GM21786 (cell line): ENCODE results near the gene EIF4E1B.

Source experiments
- ATAC-seq: cut with Tn5 transposase; IDR thresholded peaks from one replicate; pipeline ENCODE4 v1.9.1; 2021; ENCODE audit not compliant: unreplicated experiment

Gene EIF4E1B

DNA sequence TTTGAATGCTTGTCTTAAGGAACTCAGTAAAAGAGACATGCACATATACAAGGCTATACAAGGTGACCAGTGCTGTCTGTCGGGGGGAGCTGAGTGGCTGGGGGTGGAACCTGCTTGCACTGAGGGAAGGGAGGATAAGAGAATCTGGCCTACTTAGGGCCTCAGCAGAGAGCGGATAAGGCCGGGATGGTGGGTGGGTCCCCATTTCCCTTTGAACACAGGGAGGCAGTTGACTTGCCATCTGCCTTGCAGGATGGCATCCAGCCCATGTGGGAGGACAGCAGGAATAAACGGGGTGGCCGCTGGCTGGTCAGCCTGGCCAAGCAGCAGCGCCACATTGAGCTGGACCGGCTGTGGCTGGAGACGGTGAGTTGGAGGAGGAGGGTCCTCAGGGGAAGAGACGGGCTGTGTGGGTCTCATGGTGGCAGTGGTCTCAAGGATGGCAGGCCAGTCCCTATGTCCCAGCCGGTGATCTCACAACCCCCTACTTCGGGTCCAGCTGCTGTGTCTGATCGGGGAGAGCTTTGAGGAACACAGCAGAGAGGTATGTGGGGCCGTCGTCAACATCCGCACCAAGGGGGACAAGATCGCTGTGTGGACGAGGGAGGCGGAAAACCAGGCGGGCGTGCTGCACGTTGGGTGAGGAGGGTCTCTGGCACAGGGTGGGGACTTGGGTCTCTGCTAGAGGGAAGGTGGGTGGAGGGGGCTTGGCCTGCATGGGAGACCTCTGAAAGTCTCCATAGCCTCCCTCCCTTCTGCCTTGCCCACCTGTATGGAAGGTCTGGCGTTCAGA, 14.6 kb downstream of the EIF4E1B start:
- no peak for ATAC-seq

DNA sequence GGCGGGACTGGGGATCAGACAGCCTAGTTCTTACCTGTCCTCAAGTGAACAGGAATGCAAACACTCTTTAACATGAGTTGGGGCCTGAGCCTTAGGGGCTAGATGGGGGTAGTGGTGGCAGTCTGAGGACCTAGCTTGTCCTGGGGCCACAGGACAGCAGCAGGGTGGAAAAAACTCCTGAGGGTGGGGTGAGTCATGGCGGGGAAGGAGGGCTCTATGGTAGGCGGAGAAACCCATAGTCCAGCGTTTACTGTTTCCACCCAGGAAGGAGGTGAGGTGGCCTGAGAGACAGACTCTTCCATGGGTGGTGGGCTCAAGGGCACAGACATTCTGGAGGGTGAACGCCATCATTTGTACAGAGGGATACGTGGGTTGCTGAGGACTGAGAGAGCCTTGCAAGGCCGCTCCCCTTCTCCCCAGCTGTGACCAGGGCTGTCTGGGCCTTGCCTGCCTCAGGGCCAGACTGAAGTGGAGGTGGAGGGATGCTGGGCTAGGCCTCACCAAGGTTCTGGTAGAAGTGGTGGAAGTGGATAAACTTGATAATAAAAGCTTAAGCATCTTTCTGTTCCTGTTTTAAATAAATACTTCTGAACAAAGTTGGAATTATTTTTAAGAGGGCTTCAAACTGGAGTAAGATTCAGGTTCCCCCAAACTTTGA, 15.7 kb downstream of the EIF4E1B start:
- ATAC-seq: no peak

DNA sequence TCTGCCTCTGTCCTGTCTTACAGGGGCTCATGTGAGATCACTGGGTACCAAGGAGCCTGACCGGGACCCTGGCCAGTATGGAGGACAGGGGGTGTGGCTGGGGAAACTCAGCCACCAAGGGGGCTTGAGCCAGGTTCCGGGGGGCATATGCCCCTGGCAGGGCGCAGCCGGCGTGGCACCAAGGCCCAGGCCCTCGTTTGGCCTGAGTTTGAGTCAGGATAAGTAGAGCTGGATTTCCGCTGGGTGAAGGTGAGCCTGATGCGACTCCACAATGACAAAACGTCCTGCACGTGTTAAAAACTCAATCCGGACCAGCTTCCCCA, 16.2 kb downstream of the EIF4E1B start:
- peak; percentile 5 for ATAC-seq

DNA sequence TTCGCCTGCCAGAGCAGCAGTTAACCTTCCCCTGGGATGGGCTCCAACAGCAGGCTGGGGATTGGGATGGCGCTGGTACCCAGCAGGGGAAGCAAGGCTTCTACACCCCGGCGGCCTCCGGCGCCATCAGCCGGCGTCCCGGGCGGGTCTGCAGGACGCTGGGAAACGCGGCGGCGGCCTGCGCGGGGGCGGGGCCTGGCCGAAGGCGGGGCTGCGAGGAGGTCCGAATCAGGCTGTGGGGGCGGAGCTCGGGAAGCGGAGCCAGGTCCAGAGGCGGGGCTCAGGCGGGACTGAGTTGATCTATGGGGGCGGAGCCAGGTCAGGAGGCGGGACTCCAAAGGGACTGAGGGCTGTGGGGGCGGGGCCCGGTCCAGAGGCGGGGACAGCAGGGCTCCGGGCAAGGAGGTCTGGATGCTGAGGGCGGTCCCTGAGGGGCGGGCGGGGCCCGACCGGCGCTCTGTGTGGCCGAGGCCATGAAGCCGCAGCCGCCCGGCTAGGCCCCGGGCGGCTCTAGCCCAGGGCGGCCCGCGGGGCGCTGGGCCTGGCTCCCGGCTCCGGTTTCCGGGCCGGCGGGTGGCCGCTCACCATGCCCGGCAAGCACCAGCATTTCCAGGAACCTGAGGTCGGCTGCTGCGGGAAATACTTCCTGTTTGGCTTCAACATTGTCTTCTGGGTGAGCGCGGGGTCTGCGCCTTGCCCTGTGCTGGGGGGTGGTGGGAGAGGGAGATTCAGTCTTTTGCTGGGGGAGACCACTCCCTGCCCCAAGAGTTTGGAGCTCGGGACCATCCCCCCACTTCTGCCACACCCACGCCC, 16.8 kb downstream of the EIF4E1B start, which contains the start of gene TSPAN17:
Gene TSPAN17, plus strand, starts transcription at position 455 of the 813 bp plus-strand sequence. Its CDS starts 132 bp downstream, at position 587.
- peak; percentile 96 for ATAC-seq

DNA sequence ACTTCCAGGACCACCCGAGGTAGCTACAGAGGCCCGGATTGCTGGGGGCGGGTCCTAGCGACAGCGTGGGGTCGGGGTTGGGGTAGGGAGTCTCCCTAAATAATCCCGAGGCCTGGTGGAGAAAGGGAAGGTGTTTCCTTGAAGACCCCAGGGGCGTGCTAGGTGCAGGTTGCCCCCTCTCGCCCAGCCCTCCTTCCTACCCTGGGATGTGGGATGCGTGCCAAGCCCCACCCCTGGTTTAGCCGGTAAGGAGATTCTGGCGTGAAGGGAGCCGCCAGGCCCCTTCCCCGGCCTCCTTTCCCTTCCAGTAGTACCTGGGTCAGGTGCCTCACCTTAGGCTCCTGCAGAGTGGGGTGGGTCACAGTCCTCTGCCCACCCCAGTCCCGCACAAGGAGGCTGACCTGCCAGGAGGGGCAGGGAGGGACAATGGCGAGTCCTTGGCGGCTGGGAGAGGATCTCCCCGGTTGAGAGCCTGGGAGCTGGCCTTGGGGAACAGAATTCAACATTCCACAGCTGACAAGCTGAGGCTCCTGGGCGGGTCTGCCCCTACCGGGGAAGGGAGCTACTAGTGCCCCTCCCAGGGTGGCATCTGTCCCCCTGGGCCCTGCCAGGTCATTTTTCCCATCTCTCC, 17.5 kb downstream of the EIF4E1B start:
- ATAC-seq: no peak

DNA sequence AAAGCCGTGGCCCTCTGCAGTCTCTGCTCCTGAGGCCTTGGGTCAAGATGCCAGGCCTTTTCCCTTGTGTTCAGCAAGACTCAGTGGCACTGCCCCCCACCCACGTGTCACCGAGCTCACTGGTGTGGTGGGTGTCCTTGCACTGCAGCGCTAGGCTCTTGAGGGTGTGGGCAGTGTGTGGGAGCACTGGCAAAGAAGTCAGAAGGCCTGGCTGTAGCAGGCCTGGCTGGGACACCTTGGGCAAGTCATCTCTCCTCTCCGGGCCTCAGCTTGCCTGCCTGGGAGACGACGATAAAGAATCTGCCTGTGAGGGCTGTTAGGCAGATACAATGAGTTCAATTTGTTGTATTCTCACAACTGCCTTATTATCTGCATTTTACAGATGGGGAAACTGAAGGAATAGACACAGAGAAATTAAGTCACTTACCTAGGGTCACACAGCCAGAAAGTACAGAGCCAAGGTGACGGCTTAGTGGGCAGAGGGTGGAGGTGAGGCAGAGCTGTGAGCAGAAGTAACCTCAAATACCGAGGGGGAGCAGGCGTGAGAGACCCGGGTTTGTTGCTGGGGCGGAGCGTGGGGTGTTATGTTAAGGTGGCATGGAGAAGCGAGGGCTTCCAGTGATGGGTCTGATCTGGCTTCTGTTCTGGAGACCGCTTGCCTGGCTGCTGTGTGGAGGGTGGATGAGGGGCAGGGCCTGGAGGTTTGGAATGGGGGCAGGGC, 18.2 kb downstream of the EIF4E1B start:
- no peak for ATAC-seq

DNA sequence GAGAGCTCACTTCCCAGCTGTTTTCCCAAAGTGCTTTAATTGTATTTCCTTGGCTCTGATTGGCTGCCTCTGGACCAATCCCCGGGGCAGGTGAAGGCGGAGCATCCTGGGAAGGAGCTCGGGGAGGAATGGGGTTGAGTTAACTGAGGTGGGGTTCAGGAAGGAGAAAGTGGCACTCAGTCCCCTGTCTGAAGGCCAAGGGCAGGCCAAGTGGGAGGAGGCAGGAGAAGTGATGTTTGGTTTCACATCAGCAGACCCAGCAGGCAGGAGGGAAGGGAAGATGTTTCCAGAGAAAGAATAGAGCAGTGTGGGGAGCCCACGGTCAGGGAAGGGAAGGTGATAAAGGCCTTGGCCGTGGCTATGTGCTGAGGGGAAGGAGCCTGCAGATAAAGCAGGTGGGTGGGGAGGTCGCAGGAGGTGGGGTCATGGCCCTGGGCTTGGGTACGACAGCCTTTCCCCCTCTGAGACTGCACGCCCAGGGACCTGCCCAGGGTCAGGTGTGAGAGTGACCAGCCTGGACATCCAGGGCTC, 19.9 kb downstream of the EIF4E1B start:
- ATAC-seq: no peak

DNA sequence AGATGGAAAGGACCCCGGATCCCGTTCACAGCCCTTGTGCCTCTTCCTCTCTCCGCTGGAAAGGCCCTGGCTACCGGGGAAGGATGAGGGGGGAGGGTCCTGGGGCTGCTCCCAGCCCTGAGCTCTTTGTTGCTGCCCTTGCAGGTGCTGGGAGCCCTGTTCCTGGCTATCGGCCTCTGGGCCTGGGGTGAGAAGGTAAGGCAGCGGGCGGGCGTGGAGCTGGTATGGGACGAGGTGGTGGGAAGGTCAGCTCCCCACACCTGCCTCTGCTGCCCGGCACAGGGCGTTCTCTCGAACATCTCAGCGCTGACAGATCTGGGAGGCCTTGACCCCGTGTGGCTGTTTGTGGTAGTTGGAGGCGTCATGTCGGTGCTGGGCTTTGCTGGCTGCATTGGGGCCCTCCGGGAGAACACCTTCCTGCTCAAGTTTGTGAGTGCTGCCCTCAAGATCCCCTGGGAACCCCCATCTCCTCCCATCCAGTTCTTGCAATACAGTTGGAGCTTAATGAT, 21.1 kb downstream of the EIF4E1B start:
- ATAC-seq: no peak

DNA sequence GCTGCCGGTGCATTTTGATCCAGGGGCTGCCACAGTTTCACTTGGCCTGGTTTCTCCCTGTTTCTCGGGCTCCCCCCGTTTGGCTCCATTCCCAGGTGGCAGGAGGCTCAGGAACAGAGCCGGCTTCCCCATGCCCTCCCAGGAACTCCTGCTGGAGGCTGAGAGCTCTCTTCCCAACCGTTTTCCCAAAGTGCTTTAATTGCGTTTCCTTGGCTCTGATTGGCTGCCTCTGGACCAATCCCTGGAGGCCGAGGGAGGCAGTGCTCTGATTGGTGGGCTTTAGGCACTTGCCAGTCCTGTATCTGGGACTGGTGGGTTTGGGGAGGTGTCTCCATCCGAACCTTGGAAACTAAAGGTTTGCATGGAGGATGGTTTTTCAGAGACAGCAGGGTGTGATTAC, 21.7 kb downstream of the EIF4E1B start:
- ATAC-seq: no peak

DNA sequence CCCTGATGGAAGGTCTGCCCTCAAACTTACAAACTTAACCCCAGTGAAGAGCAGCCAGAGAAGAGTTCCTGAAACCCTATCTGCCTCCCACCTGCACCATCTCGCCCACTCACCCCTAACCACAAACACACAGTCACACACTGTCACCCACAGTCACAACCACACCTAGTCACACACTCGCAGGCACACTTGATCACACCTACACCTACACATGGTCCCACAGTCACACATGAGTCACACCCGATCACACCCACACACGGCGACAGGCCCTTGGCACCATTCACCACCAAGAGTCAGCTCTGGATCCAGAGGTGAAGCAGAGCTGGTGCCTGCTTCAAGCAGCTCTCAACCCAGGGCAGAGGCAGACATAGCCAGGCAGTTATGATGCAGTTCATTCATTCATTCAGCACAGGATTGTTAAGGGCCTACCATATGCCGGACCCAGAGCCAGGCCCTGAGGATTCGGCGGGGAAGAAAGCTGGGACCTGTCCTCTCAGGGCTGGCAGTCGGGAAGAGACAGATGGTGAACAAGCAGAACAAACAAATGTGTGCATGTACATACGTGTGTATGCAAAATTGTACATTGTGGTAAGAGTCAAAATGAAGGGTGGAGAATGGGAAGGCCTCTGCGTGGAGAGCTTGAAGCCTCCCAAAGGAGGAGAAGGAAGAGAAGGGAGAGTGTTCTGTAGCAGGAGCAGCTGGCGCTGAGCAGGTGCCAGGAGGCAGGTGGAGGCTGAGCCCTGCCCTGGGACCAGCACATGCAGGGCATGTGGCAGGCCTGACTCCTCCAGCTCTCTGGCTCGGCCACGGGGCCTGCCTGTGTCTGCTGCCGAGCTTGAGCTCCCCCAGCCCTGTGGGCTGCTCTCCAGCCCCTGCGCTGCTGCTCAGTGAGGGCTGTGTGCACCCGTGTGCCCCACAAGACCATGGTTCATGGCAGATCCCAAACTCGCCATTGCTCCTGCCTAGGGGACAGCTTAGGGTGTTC, 23.2 kb downstream of the EIF4E1B start:
- ATAC-seq: no peak

DNA sequence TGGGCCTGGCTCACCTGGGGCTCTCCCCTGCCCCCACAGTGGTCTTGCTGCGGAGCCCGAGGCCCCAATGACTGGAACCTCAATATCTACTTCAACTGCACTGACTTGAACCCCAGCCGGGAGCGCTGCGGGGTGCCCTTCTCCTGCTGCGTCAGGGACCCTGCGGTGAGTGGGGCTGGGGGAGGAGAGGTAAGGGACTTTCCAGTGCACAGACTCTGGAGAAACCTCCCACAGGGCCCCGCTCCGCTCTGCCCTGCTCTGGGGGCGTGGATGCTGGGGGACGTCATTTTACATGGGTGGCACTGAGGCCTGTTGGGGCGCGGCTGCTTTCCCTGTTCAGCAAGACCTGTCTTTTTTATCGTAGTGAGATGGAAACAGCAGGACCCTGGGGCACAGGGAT, 24.4 kb downstream of the EIF4E1B start:
- no peak for ATAC-seq

DNA sequence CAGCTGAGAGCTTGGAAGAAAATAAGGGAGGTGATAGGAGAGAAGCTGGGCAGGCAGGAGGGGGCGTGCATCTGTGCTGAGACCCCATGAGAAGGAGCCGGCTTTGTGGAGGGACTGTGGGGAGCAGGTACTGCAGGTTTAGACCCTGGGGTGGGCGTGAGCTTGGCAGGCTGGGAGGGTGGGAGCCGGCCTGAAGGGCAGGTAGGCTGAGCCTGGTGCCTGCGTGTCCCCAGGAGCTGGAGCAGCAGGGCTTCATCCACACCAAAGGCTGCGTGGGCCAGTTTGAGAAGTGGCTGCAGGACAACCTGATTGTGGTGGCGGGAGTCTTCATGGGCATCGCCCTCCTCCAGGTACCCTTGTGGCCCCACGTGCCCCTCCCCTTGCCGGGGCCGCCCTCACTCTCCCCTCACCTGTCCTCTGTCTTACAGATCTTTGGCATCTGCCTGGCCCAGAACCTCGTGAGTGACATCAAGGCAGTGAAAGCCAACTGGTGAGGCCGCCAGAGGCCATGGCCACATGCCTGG, 26.1 kb downstream of the EIF4E1B start:
- ATAC-seq: no peak

DNA sequence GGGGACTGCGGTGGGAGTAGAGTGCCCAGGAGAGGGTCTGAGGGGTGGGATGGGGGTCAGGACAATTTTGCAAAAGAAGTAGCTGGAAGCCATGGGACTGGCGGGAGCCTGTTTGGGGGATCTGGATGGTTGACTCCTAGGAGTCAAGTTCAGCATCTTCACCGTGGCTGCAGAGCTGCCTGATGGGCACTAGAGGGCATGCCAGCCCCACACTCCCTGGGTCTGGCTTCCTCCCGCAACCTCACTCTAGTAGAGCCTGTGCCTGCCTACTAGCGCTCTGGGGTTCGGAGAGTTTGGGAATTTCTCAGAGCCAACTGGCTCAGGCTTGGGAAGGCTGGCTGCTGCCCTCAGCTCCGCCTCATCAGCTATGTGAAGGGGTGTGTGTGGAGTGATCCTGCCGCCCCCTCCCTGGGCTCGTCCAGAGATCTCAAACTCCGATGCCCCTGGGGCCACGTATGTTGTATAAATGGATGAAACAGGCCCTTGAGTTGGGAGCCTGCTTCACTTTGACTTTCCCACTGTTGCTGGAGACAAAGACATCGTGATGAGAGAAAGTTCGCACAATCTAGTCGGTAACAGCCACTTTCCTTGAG, 27.6 kb downstream of the EIF4E1B start:
- peak; percentile 57 for ATAC-seq

DNA sequence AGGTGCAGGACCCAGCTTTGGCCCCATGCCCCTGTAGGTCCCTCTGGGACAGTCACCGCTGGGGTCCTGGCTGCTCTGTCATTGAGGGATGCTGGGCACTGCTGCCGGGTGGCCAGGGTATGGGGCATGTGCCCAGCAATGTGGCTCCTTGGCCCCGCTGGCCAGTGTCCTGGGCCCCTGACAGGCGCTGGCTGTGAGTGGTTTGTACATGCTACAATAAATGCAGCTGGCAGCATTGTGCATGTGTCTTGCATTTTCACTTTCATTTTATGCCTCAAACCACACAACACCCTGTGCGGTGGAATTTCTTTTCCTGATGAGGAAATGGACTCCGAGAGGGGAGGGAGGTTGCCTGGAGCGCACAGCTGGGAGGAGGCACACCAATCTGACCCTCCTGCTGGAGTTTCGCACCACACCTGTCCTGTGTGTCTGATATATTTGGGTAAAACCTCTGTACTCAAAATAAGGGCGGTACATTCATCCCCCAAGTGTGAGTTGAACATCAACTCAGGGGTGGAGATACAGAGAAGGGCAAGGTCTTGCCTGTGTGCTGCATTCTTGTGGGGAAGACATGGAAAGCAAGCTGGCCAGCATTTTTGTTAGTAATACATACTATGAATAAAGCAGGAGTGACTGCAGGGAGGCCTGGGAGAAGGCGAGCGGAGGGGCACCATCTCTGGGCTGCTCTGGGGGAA, 28.5 kb downstream of the EIF4E1B start:
- ATAC-seq: peak; percentile 46

DNA sequence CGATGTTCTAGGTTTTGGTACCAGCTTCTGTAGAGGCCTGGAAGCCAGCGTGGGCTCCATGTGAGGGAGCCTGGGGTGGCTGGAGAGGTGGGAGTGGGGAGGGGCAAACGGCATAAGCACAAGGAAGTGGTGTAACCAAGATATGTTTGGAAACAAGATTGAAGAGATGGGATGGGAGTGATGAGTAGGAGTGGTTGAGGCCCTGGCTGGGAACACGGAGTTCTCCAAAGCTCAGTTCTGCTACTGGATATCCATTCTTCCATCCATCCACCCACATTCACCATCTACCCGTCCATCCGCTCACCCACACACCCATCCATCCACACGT, 29.0 kb downstream of the EIF4E1B start:
- no peak for ATAC-seq

DNA sequence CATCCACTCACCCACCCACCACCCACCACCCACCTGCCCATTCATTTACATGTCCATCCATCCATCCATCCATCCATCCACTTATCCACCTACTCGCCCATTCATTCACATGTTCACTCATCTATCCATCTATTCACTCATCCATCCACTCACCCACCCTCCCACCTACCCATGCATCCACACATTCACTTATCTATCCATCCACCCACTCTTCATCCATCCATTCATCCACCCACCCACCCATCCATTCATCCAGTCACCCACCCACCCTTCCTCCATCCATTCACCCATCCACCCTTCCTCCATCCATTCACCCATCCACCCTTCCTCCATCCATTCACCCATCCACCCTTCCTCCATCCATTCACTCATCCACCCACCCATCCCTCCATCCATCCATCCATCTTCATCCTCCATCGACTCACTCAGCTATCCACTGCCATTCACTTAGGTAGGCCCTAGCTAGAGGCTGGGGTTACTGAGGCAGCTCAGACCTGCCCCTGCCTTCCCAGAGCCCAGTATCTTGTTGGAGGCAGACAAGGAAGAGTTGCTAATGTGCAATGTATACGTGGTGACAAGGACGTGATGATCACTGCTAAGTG, 29.5 kb downstream of the EIF4E1B start:
- no peak for ATAC-seq

DNA sequence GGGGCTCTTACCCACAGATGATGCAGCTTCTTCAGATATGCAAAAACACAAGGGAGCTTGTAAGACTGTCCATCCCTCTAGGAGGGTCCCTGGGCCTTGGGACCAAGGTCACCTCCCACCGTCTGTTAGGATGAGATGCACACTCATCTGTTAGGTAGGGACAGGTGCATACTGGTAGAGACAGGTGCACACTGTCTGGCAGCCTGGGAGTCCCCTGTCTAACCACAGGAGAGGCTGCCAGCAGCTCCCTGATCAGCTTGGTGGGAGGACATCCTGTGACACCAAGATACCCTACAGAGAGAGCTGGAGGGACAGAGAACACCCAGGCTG, 30.0 kb downstream of the EIF4E1B start:
- peak; percentile 10 for ATAC-seq
